WERI-Rb-1 (cell line): ENCODE results near the gene LAD1.

Experiments used
- DNase-seq: peaks from one replicate; pipeline ENCODE4 v3.0.0-alpha.2; 2020
- H3K27ac ChIP-seq: fragments of 250-450 bp; sonication (Bioruptor Pico); 2 replicates; pipeline ENCODE4 v1.5.1; 2020; ENCODE audit warnings: mild to moderate bottlenecking, moderate library complexity
- H3K27me3 ChIP-seq: fragments of 250-450 bp; sonication (Bioruptor Pico); 2 replicates; pipeline ENCODE4 v1.5.1; 2021; ENCODE audit warnings: mild to moderate bottlenecking, low read depth, moderate library complexity; ENCODE audit not compliant: insufficient read depth, severe bottlenecking
- H3K36me3 ChIP-seq: fragments of 250-450 bp; sonication (Bioruptor Pico); 2 replicates; pipeline ENCODE4 v1.5.1; 2020; ENCODE audit warnings: mild to moderate bottlenecking, moderate library complexity
- H3K4me3 ChIP-seq: 2 replicates; pipeline ENCODE4 v1.5.1; 2011; ENCODE audit warnings: low read depth, mild to moderate bottlenecking, control low read depth, low read length
- H3K9me3 ChIP-seq: fragments of 250-450 bp; sonication (Bioruptor Pico); 2 replicates; pipeline ENCODE4 v1.5.1; 2021; ENCODE audit warnings: mild to moderate bottlenecking, moderate library complexity; ENCODE audit not compliant: severe bottlenecking
- TF ChIP-seq, protein P1 (sequence below): IDR thresholded peaks from 2 replicates; pipeline ENCODE4 v1.5.1; 2011; ENCODE audit warnings: low read depth, mild to moderate bottlenecking, control low read depth, inconsistent platforms, low read length

Gene LAD1, protein sequence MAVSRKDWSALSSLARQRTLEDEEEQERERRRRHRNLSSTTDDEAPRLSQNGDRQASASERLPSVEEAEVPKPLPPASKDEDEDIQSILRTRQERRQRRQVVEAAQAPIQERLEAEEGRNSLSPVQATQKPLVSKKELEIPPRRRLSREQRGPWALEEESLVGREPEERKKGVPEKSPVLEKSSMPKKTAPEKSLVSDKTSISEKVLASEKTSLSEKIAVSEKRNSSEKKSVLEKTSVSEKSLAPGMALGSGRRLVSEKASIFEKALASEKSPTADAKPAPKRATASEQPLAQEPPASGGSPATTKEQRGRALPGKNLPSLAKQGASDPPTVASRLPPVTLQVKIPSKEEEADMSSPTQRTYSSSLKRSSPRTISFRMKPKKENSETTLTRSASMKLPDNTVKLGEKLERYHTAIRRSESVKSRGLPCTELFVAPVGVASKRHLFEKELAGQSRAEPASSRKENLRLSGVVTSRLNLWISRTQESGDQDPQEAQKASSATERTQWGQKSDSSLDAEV

DNA sequence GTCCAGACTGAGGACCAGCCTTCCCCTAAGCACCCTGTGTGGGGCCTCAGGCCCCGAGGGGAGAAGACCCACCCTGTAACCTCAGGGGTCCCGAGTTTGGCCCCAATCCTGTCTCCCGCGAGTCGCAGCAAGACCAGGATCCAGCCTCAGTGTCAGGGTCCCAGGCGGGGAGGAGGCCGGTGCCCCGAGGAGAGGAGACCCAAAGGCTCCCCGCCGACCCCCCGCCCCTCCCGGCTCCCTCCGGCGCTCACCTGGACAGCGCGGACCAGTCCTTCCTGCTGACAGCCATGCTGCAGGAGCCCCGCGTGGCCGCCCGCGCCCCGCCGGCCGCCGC lies at the start of gene LAD1:
TSS of gene LAD1 (minus strand) at position 307 of the 334 bp plus-strand sequence. CDS start at position 289, 18 bp downstream.
- Histone ChIP-seq H3K27ac (no peak within 1 kb of the TSS), H3K27me3 (no peaks in the 10 kb centered on the region), H3K9me3 (no peaks in the 10 kb centered on the region), H3K36me3 (no peaks in the 10 kb centered on the region), H3K4me3 (no peak within 1 kb of the TSS)
- TF ChIP-seq, protein P1, sequence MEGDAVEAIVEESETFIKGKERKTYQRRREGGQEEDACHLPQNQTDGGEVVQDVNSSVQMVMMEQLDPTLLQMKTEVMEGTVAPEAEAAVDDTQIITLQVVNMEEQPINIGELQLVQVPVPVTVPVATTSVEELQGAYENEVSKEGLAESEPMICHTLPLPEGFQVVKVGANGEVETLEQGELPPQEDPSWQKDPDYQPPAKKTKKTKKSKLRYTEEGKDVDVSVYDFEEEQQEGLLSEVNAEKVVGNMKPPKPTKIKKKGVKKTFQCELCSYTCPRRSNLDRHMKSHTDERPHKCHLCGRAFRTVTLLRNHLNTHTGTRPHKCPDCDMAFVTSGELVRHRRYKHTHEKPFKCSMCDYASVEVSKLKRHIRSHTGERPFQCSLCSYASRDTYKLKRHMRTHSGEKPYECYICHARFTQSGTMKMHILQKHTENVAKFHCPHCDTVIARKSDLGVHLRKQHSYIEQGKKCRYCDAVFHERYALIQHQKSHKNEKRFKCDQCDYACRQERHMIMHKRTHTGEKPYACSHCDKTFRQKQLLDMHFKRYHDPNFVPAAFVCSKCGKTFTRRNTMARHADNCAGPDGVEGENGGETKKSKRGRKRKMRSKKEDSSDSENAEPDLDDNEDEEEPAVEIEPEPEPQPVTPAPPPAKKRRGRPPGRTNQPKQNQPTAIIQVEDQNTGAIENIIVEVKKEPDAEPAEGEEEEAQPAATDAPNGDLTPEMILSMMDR: no peak
- no peak for DNase-seq

DNA sequence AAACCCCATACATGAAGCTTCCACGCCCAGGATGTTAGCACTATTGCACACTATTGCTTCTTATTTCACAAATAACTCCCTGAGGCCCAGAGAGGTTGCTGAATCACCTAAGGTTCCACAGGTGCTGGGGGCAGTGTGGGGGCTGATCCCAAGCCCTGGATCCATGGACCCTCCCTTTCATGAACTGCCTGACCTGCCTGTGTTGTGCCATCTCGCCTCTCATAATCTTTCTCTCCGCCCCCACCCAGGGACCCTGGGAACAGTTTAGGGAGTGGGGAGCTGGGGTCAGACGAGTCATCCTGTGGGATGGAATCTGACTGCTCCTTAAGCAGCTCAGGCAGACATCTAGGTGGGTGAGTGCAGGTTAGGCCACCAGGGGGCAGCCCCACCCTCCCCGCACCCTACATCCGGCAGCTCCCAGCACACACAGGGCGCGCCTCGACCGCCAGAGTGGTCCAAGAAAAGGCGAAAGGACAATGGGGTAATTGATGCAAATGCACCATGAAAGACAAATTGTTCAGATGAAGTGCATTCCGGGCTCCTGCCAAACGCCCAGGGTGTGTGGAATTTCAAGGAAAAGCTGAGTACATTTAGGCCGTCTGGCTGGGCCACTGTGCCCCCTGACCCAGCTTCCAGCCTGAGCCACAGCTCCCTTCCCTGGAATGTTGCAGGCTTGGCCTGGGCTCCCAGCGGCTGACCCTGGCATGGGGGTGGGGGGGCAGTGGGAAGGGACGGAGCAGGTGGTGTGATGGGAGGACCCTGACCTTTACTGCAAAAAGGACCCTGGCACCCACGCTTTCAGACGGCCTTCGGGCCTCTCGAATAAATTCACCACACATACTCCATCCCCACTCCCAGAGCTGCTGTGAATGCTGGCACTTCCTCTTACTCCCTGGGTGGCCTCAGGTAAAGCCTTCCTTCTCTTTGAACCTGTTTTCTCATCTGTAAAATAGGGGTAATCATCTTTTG lies 49.1 kb upstream of the LAD1 start:
- no peaks in the 10 kb centered on the region for H3K36me3 ChIP-seq
- no peak overlapping the region for H3K4me3 ChIP-seq
- DNase-seq: peak; percentile 95
- H3K27me3 ChIP-seq: no peaks in the 10 kb centered on the region
- no peaks in the 10 kb centered on the region for H3K9me3 ChIP-seq
- no peak overlapping the region for H3K27ac ChIP-seq
- TF ChIP-seq, protein P1: peak; percentile 99

DNA sequence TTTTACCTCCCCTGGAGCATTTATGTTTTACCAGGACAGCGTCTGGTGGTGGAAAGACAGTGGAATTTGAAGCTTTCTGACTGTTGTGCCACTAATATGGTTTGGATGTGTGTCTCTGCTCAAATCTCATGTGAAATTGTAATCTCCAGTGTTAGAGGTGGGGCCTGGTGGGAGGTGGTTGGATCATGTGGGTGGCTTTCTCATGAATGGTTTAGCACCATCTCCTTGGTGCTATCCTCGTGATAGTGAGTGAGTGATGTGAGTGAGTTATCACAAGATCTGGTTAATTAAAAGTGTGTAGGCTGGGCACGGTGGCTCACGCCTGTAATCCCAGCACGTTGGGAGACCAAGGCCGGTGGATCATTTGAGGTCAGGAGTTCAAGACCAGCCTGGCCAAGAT lies 46.2 kb upstream of the LAD1 start:
- DNase-seq: no peak
- TF ChIP-seq, protein P1: no peak
- Histone ChIP-seq H3K4me3 (no peak overlapping the region), H3K36me3 (no peaks in the 10 kb centered on the region), H3K27ac (no peak overlapping the region), H3K27me3 (no peaks in the 10 kb centered on the region), H3K9me3 (peaks cover 12% of the 10 kb centered on the region)

DNA sequence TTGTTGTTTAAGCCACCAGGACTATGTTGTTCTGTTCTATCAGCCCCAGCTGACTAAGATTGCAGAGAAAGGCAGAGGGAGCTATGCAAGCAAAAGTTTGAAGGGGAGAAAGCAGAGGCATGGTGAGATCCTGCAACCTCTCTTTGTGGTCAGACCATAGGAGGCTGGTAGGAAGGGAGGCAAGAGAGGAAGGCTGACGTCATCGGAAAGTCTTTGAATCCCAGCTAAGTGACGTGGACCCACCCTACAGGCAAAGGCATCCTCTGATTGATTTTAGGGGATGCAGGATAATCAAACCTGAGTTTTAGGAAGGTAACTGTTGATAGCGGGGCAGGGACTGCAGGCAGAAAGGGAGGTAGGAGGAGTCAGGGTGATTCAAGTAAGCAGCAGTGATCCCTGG lies 45.7 kb upstream of the LAD1 start:
- H3K9me3 ChIP-seq: peaks cover 13% of the 10 kb centered on the region
- H3K27me3 ChIP-seq: no peaks in the 10 kb centered on the region
- TF ChIP-seq, protein P1: no peak
- H3K27ac ChIP-seq: no peak overlapping the region
- DNase-seq: no peak
- no peak overlapping the region for H3K4me3 ChIP-seq
- no peaks in the 10 kb centered on the region for H3K36me3 ChIP-seq

DNA sequence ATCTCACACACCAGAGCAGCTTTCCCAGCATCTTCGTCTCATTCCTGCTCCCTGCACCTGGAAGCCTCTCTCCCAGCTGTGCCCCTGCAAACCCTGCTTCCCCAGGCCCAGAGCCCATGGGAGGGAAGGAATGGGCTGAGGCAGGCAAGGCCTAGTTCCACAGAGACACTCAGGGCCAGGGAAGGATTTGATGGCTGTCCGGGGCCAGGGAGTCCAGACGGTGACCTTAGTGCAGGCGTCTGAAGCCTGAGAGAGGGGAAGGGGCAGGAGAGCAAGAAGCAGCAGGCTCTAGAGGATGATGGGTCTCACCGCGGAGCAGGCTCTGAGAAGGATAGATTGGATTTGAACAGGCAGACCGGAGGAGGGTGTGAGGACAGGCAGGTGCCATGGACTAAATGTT lies 44.6 kb upstream of the LAD1 start:
- Histone ChIP-seq H3K9me3 (peaks cover 13% of the 10 kb centered on the region), H3K27me3 (no peaks in the 10 kb centered on the region), H3K4me3 (no peak overlapping the region), H3K27ac (no peak overlapping the region), H3K36me3 (no peaks in the 10 kb centered on the region)
- TF ChIP-seq, protein P1: no peak
- DNase-seq: no peak
